RWPE1 (cell line): ENCODE measurements around the gene MAN2B2.

Experiments
- CTCF ChIA-PET: fragments of 350-600 bp; sonication (Branson Sonifier 250); formaldehyde crosslinking; extraction: SDS; loops from one replicate; lab custom pipeline; 2021; lab: Yijun Ruan, JAX
- POLR2A ChIA-PET: fragments of 400-600 bp; formaldehyde crosslinking; extraction: SDS; loops from one replicate; lab custom pipeline; 2020; ENCODE audit warnings: antibody characterized with exemption; ENCODE audit not compliant: low non-redundant PET; lab: Yijun Ruan, JAX
- DNase-seq: peaks from one replicate; pipeline ENCODE4 v3.0.0; 2012; ENCODE audit warnings: low spot score
- H3K27ac ChIP-seq: fragments of 450-650 bp; 2 replicates; pipeline ENCODE4 v1.5.1; 2017
- CTCF ChIP-seq: fragments of 450-650 bp; conservative IDR thresholded peaks from 2 replicates; pipeline ENCODE4 v1.5.1; 2017; ENCODE audit warnings: low read depth, mild to moderate bottlenecking

Gene MAN2B2

GRCh38 chr4:6562931-6563901 lies 11.8 kb upstream of the MAN2B2 start:
- POLR2A ChIA-PET = no interaction called here
- no peak for TF ChIP-seq CTCF
- DNase-seq = peak; percentile 8
- H3K27ac ChIP-seq = no peak overlapping the region
- CTCF ChIA-PET = no interaction called here

- TF ChIP-seq CTCF = no peak
- H3K27ac ChIP-seq = no peak overlapping the region
- ChIA-PET POLR2A (no interaction called here), CTCF (interaction anchor here (0.7 kb wide), 1 partner anchor 8 kb away, joined by 4 read pairs; no protein-coding TSS in a partner anchor)
- DNase-seq = no peak
These were observed 10.9 kb upstream of the MAN2B2 start for GRCh38 chr4:6563935-6564645.

GRCh38 chr4:6565691-6566390 lies 9.1 kb upstream of the MAN2B2 start:
- H3K27ac ChIP-seq = peak overlapping the region; percentile 66
- CTCF ChIA-PET = no interaction called here
- no peak for TF ChIP-seq CTCF
- DNase-seq = no peak
- POLR2A ChIA-PET = no interaction called here

GRCh38 chr4:6566391-6567190 lies 8.4 kb upstream of the MAN2B2 start:
- ChIA-PET CTCF (no interaction called here), POLR2A (no interaction called here)
- H3K27ac ChIP-seq = peak overlapping the region; percentile 66
- TF ChIP-seq CTCF = no peak
- DNase-seq = no peak

GRCh38 chr4:6567218-6567617 lies 7.8 kb upstream of the MAN2B2 start:
- TF ChIP-seq CTCF = no peak
- ChIA-PET CTCF (no interaction called here), POLR2A (no interaction called here)
- no peak for DNase-seq
- H3K27ac ChIP-seq = peak overlapping the region; percentile 66
